ENCODE results near the gene SPTB. TPM values are rescaled to one million over a fixed set of nuclear protein-coding genes. Genes with fewer than 3 reads are reported as not detected.
"Not testable (repeated sequence)": the region's sequence is repeated elsewhere in the genome, so short reads cannot be mapped to it uniquely, and the experiment has no call there.

The SPTB gene
- total RNA-seq, 1 experiment from 2014 or later = 0.13 TPM

DNA sequence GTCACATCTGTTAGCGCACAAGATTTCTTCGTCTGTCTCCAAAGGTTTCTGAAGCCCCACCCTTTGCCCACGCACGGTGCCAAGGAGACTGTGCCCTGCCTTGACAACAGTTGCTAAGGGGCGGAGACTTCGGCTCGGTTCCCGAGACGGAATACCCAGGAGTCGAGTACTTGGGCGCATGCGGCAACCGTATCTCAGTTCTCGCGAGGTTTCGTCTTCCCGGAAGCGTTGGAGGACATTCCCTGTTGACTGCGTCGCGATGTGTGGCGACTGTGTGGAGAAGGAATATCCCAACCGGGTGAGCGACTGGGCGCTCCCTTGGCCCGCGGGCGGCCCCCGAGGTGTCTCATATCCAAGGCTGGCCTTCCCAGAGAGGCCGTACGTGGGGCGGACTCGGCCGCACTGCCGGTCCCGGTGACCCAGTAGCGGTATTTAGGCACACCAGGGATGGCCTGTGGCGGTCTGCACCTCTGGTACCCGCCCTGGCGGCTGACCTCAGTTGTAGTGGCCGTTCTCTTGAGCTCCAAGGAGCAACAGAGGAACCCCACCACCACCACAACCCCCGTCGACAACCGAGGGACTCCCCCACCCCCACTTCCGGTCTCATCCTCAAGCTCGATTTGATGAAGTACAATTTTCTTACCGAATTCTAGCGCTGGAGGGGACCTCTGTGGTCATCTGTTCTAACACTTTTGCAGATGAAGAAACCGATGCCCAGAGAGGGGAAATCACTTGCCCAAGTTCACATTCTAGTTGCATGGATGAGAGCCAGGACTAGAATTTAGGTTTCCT is 34.7 kb upstream of the SPTB start, which contains the start of gene CHURC1:
Gene CHURC1 (plus strand): TSS at position 219 of the 792 bp plus-strand sequence. CDS start 41 bp downstream, at position 260.
- no peaks in the 10 kb centered on the region for H3K27me3 ChIP-seq (ENCODE audit: control insufficient read depth, insufficient read depth, low read length)
- no TSS peak for BruUV-seq (replicated peaks)
- peak within 1 kb of the TSS; percentile 90 for H3K27ac ChIP-seq (ENCODE audit: low read length)
- intact Hi-C loops (cut with micrococcal nuclease; ENCODE audit: unreplicated experiment) = no loop called here
- no peak for TF ChIP-seq TCF7L2 (IDR thresholded peaks at IDR 0.05; ENCODE audit: low read depth, low read length)
- TF ChIP-seq CTCF (IDR thresholded peaks at IDR 0.05) = no peak
- peak; percentile 90 for TF ChIP-seq POLR2AphosphoS5 (IDR thresholded peaks at IDR 0.05; ENCODE audit: low read depth, low read length)
- TF ChIP-seq SIN3A (IDR thresholded peaks at IDR 0.05; ENCODE audit: borderline replicate concordance, insufficient read depth, low read depth, low read length) = peak; percentile 84
- no peak for TF ChIP-seq REST (IDR thresholded peaks at IDR 0.05; ENCODE audit: insufficient read depth in 1 of 2, low read depth in 2 of 2, low read length in 1 of 2)
- H3K4me3 ChIP-seq (ENCODE audit: low read depth in 2 of 2, low read length in 2 of 2) = peak within 1 kb of the TSS; percentile 90 to 92
- peaks cover 5% of the 10 kb centered on the region; the same call in 1 of the 2 replicates for H3K36me3 ChIP-seq (ENCODE audit: control insufficient read depth, insufficient read depth, low read length)
- peaks cover 5% of the 10 kb centered on the region; the same call in 1 of the 2 replicates for H3K4me1 ChIP-seq (ENCODE audit: control insufficient read depth, insufficient read depth, low read length)
- DNase-seq (ENCODE audit: low read depth, low spot score) = peak; percentile 94
- ChIA-PET POLR2A (interaction anchor here (0.6 to 0.7 kb wide), 5 partner anchors 18 to 173 kb away, joined by 3 to 6 read pairs (median 5); no protein-coding TSS in a partner anchor), CTCF (no interaction called here)
- in situ Hi-C loops (cut with HindIII; ENCODE audit: low pct_unique_long_range_greater_than_20kb, low sequenced_read_pairs) = no loop called here
- peak; percentile 100 for ATAC-seq
- no peaks in the 10 kb centered on the region for H3K9me3 ChIP-seq (ENCODE audit: control insufficient read depth, insufficient read depth, low read depth, low read length)

DNA sequence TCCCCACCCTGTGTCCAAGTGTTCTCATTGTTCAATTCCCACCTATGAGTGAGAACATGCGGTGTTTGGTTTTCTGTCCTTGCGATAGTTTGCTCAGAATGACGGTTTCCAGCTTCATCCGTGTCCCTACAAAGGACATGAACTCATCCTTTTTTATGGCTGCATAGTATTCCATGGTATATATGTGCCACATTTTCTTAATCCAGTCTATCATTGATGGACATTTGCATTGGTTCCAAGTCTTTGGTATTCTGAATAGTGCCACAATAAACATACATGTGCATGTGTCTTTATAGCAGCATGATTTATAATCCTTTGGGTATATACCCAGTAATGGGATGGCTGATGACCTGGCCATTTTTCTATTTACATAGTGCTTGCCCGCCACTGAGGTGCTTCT is 33.8 kb upstream of the SPTB start:
- DNase-seq (ENCODE audit: low read depth, low spot score); intact Hi-C loops (cut with micrococcal nuclease; ENCODE audit: unreplicated experiment); POLR2A ChIA-PET; H3K36me3 ChIP-seq (ENCODE audit: control insufficient read depth, insufficient read depth, low read length); H3K9me3 ChIP-seq (ENCODE audit: control insufficient read depth, insufficient read depth, low read depth, low read length); H3K4me1 ChIP-seq (ENCODE audit: control insufficient read depth, insufficient read depth, low read length); in situ Hi-C loops (cut with HindIII; ENCODE audit: low pct_unique_long_range_greater_than_20kb, low sequenced_read_pairs); CTCF ChIA-PET; H3K27me3 ChIP-seq (ENCODE audit: control insufficient read depth, insufficient read depth, low read length); H3K27ac ChIP-seq (ENCODE audit: low read length); ATAC-seq; BruUV-seq (replicated peaks): not testable (repeated sequence)
- H3K4me3 ChIP-seq (ENCODE audit: low read depth in 2 of 2, low read length in 2 of 2) = peak overlapping the region; percentile 90 to 92

- POLR2A ChIA-PET = no interaction called here
- CTCF ChIA-PET = no interaction called here
Observed at GRCh38 chr14:64912261-64912660, 32.6 kb upstream of the SPTB start.

More at GRCh38 chr14:64912261-64912660, 32.6 kb upstream of the SPTB start:
- Histone ChIP-seq H3K4me3 (ENCODE audit: low read depth in 2 of 2, low read length in 2 of 2) (no peak overlapping the region), H3K9me3 (ENCODE audit: control insufficient read depth, insufficient read depth, low read depth, low read length) (no peaks in the 10 kb centered on the region), H3K4me1 (ENCODE audit: control insufficient read depth, insufficient read depth, low read length) (peaks cover 5% of the 10 kb centered on the region; the same call in 1 of the 2 replicates), H3K27ac (ENCODE audit: low read length) (no peak overlapping the region), H3K27me3 (ENCODE audit: control insufficient read depth, insufficient read depth, low read length) (no peaks in the 10 kb centered on the region), H3K36me3 (ENCODE audit: control insufficient read depth, insufficient read depth, low read length) (peaks cover 5% of the 10 kb centered on the region; the same call in 1 of the 2 replicates)
- no TSS peak for BruUV-seq (replicated peaks)
- intact Hi-C loops (cut with micrococcal nuclease; ENCODE audit: unreplicated experiment) = no loop called here
- no peak for DNase-seq (ENCODE audit: low read depth, low spot score)
- in situ Hi-C loops (cut with HindIII; ENCODE audit: low pct_unique_long_range_greater_than_20kb, low sequenced_read_pairs) = no loop called here
- no peak for ATAC-seq
- TF ChIP-seq REST (IDR thresholded peaks at IDR 0.05; ENCODE audit: insufficient read depth in 1 of 2, low read depth in 2 of 2, low read length in 1 of 2) = no peak
- TF ChIP-seq CTCF (IDR thresholded peaks at IDR 0.05) = no peak
- TF ChIP-seq POLR2AphosphoS5 (IDR thresholded peaks at IDR 0.05; ENCODE audit: low read depth, low read length) = no peak
- TF ChIP-seq SIN3A (IDR thresholded peaks at IDR 0.05; ENCODE audit: borderline replicate concordance, insufficient read depth, low read depth, low read length) = no peak
